Testis (tissue), 2 donors: ENCODE measurements around the gene KCNJ10.

Experiments
- CTCF ChIP-seq, 3 experiments: fragments of 450-650 bp in 2 of 3; fragments of 200-600 bp in 1 of 3; sonication (generic) in 1 of 3; IDR thresholded peaks; one replicate each; pipeline ENCODE4 v1.5.1; 2016 to 2019; ENCODE audit warnings: antibody characterized with exemption in 3 of 3, mild to moderate bottlenecking in 2 of 3, moderate library complexity in 1 of 3
- POLR2A ChIP-seq: fragments of 450-650 bp; IDR thresholded peaks from one replicate; pipeline ENCODE4 v1.6.1; 2017; ENCODE audit warnings: antibody characterized with exemption, mild to moderate bottlenecking, moderate library complexity

- no peak for TF ChIP-seq CTCF (IDR thresholded peaks at IDR 0.05)
- no peak for TF ChIP-seq POLR2A
Observed at GRCh38 chr1:159951016-159951415, 118.9 kb downstream of the KCNJ10 start.
